KOPT-K1 (cell line): ENCODE measurements around the gene TMEM163.

Experiments
- H3K27ac ChIP-seq: fragments of 200-600 bp; sonication (generic); 2 replicates; pipeline ENCODE4 v1.5.1; 2016; ENCODE audit warnings: antibody characterized with exemption, mild to moderate bottlenecking, low read depth, low read length; ENCODE audit not compliant: poor library complexity, severe bottlenecking
- H3K36me3 ChIP-seq: fragments of 200-600 bp; sonication (generic); 2 replicates; pipeline ENCODE4 v1.5.1; 2017; ENCODE audit warnings: antibody characterized with exemption, mild to moderate bottlenecking, low read length, moderate library complexity; ENCODE audit not compliant: insufficient read depth
- H3K9me3 ChIP-seq: fragments of 200-600 bp; sonication (generic); 2 replicates; pipeline ENCODE4 v1.5.1; 2017; ENCODE audit warnings: antibody characterized with exemption, low read length, mild to moderate bottlenecking; ENCODE audit not compliant: insufficient read depth, poor library complexity, severe bottlenecking

Gene TMEM163

DNA sequence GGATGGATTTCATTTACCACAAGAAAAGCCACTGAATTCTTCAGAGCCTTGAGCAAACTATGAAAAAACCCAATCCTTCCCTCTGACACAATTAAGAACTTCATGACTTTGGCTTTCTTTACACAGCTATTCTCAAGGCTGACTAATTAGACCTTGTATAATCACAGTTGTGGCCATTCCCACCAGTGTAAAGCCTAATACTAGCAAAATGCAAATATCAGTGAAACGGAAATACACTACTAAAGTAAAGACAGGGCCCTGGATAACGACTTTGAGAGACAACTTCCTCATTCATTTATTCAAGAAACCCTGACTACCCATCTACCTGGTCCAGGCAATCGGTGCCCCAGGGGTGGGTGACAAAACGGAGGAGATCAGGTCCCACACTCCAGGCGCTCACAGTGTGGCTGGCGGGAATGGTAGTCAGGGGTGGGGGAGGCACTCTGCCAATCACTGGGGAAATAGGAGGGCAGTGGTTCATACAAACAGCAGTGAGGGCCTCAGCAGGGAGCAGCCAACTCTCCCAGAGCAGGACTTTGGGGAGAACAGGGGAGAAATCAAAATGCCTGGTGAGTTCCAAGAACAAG is 28.1 kb downstream of the TMEM163 start:
- Histone ChIP-seq H3K9me3 (no peaks in the 10 kb centered on the region), H3K36me3 (no peaks in the 10 kb centered on the region), H3K27ac (no peak overlapping the region)

DNA sequence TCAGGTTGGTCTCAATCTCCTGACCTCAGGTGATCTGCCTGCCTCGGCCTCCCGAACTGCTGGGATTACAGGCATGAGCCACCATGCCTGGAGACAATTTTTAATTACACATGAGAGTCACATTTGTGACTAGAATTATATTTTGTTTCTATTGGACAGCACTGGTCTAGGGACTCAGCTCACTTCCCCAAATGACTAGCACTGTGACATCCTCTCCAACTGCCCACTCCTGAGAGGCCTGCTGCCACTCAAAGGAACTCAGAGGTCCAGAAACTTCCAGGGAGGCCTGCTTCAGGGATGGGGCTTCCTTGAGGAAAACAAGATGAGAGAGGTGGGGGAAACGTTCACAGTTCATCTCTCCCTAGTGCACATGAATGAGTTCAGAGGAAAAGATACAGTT is 29.5 kb downstream of the TMEM163 start:
- no peak overlapping the region for H3K27ac ChIP-seq
- no peaks in the 10 kb centered on the region for H3K9me3 ChIP-seq
- H3K36me3 ChIP-seq = no peaks in the 10 kb centered on the region

DNA sequence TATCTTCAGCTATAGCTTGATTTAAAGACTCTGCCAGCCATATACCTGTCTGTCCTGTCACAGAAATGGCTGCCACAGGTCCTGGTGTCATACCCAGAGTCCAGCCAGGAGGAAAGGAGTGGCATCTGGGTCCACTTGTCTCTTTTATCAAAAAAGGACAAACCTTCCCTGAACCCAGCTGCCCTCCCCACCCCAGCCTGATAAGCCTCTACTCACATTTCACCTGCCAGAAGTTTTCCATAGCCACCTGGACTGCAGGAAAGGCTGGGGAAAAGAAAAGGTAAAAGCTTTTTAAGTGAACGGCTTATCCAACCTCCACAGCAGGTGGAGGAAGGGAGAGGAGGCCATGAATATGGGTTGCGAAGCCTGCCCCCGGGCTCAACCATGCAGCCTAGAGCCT is 32.8 kb downstream of the TMEM163 start:
- H3K27ac ChIP-seq = no peak overlapping the region
- no peaks in the 10 kb centered on the region for H3K36me3 ChIP-seq
- no peaks in the 10 kb centered on the region for H3K9me3 ChIP-seq

DNA sequence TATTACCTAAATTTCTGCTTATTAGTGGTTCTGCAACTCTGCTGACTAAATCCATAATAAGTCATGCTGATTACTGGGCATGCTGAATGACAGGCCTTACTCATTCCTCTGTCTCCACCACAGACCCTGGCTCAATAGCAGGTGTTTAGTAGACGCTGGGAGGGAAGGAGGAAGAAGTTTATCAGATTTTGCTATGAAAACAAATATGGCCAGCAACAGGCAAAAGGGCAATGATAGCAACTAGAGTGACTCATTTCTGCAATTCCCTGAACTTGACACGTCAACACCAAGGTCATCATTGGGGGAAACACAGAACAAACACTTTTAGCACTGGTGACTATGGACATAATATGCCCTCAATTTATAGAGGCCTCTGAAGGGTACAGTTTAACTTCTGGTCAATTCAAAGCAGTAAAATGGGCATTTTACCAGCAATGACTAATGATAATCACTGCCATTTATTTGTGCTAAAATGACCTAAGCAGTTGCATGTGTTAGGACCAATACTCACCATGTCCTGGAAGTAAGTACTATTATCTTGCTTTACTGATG is 35.2 kb downstream of the TMEM163 start:
- peak overlapping the region; percentile 10 for H3K27ac ChIP-seq
- H3K36me3 ChIP-seq = no peaks in the 10 kb centered on the region
- no peaks in the 10 kb centered on the region for H3K9me3 ChIP-seq

DNA sequence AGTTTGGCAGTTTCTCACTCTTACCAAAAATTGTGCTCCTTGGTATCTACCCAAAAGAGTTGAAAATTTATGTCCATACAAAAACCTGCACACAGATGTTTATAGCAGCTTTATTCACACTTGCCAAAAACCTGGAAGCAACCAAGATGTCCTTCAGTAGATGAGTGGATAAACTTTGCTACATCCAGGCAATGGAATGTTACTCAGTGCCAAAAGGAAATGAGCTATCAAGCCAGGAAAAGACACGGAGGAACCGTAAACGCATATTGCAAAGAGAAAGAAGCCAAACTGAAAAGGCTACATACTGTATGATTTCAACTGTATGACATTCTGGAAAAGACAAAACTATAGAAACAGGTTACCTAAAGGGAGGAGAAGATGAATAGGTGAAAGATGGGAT is 36.1 kb downstream of the TMEM163 start:
- H3K36me3 ChIP-seq = no peaks in the 10 kb centered on the region
- no peaks in the 10 kb centered on the region for H3K9me3 ChIP-seq
- no peak overlapping the region for H3K27ac ChIP-seq

DNA sequence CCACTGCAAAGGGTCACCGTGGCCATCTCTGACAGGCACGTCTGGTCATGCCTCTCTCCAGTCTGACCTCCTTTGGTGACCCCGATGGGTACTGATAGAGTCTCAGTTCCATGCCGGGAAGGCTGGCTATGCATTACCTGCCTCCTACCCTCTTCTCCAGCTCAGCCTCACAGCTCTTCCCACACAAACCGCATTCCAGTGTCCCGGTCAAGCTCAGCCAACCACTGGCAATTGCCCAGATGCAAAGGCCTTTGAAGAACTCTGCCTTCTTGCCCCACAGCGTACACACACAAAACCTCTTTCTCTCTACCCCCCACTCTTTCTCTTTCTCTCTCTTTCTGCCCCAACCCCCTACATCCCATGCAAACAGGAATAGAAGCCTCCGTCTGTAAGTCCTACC is 37.6 kb downstream of the TMEM163 start:
- no peak overlapping the region for H3K27ac ChIP-seq

DNA sequence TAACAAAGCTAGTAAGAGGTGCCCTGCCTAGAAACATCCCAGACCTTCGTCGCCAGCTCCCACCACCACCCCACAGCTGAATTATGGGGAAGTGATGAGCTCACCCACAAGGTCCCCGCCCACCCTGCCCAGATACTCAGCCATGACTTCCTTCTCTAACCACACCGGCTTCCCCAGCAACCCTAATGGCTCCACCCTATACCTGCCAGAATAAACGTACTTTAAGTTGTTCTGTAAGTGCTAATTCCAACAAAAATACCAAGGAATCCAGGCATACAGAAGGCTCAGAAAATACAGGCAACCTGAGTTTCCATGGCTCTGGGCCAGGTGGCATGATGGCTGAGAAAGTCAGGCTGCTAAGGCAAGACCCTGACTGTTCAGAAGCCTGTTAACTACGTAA is 39.1 kb downstream of the TMEM163 start:
- H3K9me3 ChIP-seq = no peaks in the 10 kb centered on the region
- H3K27ac ChIP-seq = peak overlapping the region; percentile 54
- no peaks in the 10 kb centered on the region for H3K36me3 ChIP-seq

More for the DNA sequence above, 37.6 kb downstream of the TMEM163 start:
- H3K36me3 ChIP-seq = no peaks in the 10 kb centered on the region
- no peaks in the 10 kb centered on the region for H3K9me3 ChIP-seq

DNA sequence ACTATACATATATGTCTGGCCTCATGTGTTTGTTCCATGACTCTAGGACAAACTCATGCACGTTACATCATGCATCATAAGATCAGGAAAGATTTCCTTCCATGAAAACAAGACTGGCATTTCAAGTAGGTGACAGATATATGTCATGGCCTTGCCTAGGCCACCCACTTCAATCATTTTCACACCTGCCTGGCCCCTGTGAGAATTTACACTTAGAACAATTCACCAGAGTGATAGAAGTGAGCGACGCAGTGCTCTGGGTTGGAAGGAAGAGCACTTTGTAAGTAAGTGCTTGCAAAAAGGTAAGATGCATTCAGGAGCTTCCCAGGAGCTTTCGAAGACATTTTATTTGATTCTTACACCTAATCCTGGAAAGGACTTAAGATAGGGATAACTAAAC is 39.5 kb downstream of the TMEM163 start:
- no peaks in the 10 kb centered on the region for H3K36me3 ChIP-seq
- H3K9me3 ChIP-seq = no peaks in the 10 kb centered on the region
- H3K27ac ChIP-seq = peak overlapping the region; percentile 54

DNA sequence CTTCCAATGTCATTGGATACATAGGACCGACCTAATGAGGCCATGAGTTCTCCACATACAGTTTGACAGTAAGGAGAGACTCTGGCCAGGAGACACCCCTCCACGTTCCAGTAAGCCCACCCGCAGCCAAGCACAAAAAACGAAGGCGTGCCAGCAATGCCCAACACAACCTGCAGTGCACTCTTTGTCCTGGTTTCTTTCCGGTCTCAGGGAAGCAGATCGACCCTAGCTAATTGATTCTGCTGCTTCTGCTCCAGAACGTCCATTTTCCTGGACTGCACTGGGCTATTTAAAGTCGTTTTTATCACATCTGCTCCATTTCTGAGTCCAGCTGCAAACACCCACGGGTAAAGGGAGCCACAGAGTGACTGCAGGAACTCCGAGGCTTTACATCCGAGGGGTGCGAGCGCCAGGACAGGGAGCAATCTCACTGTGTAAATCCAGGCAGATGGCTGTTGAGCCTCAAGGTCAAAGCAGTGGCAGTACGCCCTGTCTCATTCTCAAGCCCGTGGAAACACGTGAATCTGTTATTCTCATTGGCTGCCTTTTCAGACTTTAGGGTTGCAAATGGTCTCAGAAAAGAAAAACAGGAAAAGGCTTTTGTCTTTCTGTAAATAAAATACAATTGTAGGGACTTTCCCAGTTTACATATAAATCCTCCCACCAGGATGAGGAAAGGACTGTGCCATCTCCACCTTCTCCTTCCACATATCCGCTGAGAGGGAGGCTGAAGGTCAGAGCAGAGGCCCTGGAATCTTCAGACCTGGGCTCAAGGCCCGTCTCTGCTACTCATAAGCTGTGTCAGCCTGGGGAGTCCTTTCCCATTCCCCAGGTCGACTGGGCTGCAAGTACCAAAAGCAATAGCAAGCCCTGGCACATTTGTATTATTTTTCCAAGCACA is 40.7 kb downstream of the TMEM163 start:
- H3K27ac ChIP-seq = peak overlapping the region; percentile 6
- H3K9me3 ChIP-seq = no peaks in the 10 kb centered on the region
- H3K36me3 ChIP-seq = no peaks in the 10 kb centered on the region

DNA sequence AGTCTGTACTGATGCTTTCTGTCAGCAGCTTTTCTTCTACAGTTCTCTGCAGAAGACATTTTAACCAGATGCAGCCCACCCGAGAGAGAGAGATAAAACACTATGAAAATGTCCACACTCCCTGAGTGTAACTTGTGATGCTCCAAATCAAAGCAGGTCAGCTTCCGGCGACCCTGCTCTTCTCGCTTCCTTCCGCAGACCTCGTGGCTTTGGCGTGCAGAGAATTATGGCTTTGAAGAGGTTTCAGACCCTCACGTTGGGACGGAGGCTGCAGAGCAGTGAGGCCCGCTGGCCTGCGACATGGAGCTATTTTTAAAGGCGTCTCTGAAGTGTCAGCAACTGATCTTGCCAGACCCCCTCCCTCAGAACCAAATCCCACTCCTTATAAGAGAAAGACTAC is 41.8 kb downstream of the TMEM163 start:
- H3K27ac ChIP-seq = peak overlapping the region; percentile 52

DNA sequence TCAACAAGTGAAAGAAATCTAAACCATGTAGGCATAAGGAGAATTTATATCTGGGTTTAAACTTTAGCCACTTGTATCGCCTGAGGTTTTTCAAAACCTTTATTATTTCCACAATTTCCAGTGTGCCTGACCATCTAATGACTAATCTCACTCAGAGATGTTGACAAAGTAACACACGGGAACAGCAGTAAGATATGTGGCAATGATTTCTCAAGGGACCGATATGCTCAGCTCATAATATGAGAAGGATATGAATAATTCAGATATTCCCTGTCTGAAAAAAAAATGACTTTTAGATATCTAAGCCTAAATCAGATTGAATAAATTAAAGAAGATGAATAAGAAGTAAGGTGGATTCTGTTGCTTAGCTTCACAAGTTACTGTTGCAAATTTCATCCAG is 43.5 kb downstream of the TMEM163 start:
- H3K9me3 ChIP-seq = no peaks in the 10 kb centered on the region
- H3K36me3 ChIP-seq = no peaks in the 10 kb centered on the region
- no peak overlapping the region for H3K27ac ChIP-seq

More for the DNA sequence above, 41.8 kb downstream of the TMEM163 start:
- Histone ChIP-seq H3K36me3 (no peaks in the 10 kb centered on the region), H3K9me3 (no peaks in the 10 kb centered on the region)

DNA sequence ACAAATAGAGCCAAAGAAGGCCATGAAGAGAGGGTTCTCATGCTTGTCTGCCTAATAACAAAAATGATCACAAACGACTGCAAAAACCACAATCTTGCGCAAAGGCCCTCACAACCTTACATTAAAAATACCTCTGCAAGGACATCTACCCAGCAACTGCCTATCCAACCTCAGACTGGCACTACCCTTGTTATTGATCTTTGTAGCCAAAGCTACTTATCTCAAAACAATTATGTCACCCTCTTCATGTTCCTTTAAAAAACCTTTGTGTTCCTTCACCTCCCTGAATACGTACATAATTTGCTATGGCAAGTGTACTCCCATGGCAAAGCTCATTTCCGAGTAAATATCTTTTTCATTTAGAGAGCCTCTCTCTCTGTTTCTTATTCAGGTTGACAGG is 44.1 kb downstream of the TMEM163 start:
- no peak overlapping the region for H3K27ac ChIP-seq
- no peaks in the 10 kb centered on the region for H3K9me3 ChIP-seq
- no peaks in the 10 kb centered on the region for H3K36me3 ChIP-seq

DNA sequence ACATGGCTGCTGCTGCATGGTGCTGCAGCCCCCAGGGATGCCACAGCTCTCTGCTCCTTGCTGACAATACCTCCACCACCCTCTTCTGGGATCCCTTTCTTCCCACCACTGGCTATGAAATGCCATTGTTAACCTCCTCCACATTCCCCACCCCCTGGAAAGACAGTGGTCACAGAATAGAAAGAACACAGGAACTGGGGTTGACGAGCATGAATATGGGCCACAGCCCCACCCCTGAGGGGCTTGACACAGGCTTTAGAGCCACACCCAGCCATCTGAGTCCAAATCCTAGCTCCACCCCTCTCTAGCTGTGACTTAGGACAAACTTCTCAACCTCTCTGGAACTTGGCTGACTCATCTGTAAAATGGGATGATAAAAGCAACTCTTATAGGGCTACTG is 47.3 kb downstream of the TMEM163 start:
- peak overlapping the region; percentile 45 for H3K27ac ChIP-seq
- no peaks in the 10 kb centered on the region for H3K36me3 ChIP-seq

DNA sequence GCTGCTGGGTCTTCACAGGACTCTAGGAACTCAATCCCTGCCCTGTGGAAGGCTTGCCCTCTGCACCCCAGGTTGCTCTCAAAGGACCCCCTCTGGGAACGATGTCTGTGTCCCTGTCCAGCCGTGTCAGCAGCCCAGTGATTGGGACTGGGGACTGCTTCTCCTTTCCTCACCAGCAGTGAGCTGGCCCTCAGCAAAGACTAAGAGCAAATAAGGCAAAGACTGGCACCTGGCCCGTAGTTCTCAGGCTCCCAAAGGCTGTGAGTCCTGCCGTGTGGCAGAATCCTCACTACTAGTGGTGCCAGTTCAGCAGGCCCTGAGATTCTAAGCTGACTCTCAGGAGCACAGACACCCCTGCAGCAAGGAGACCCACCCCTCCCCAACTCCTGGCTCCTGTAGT is 47.8 kb downstream of the TMEM163 start:
- Histone ChIP-seq H3K36me3 (no peaks in the 10 kb centered on the region), H3K27ac (peak overlapping the region; percentile 45), H3K9me3 (no peaks in the 10 kb centered on the region)

More for the DNA sequence above, 47.3 kb downstream of the TMEM163 start:
- no peaks in the 10 kb centered on the region for H3K9me3 ChIP-seq

DNA sequence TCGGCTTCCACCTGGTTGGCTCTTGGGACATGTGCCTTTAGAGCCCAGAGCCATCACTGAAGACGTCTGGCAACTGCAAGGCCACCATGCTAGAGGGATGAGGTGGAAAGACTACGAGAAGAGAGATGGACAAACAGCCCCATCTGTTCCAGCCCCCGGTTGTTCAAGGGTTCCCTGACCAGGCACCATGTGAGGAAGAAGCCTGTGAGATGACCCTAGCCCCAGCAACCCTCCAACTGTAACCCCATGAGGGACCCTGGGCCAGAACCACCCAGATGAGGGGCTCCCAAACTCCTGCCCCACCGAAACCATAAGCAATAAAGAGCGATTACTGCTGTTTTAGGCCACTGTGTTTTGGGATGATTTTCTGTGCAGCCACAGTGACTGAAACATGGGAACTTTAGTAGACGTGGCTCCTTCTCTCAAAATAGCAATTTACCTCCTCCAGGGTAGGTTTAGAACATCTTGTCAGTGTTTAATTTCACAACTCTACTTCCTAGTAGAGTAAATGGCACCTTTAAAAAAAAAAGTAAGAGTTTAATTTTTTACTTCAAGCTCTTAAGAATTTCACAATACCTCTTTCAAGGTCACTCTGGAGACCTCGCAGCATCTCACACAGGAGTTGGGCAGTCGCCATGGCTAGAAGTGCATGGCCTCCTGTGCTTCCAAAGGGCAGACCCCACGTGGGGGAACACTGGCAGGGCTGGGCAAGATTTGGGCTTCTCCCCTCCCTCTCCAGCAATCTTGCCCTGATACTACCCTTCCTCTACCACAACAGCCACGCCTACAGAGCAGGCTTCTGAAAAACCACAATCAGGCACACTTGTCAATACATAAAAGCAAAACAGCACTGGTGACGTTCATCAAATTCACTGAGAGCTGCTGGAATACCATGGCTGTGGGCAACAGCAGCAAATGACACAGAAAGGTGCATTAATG is 48.8 kb downstream of the TMEM163 start:
- Histone ChIP-seq H3K27ac (peak overlapping the region; percentile 45), H3K9me3 (no peaks in the 10 kb centered on the region), H3K36me3 (no peaks in the 10 kb centered on the region)
